GM12878 (cell line): ENCODE measurements around the gene MTIF3. TPM values are rescaled to one million over a fixed set of nuclear protein-coding genes. Genes with fewer than 3 reads are reported as not detected.

Experiments used
- ATAC-seq: fragments of 200-7000 bp; cut with Tn5 transposase; 3 replicates; pipeline ENCODE4 v1.9.1; 2020; ENCODE audit warnings: mild to moderate bottlenecking, moderate library complexity
- BruUV-seq: library from RNA; stranded (reverse); fragments of 400-500 nt; replicated peaks from 2 replicates; lab custom pipeline; 2021; lab: Mats Ljungman, UMichigan
- CTCF ChIA-PET: fragments of 300-600 bp; sonication (Branson Sonifier 250); formaldehyde crosslinking; extraction: SDS; loops from one replicate; lab custom pipeline; 2021; ENCODE audit warnings: inconsistent platforms; lab: Yijun Ruan, JAX
- POLR2A ChIA-PET: fragments of 350-600 bp; formaldehyde crosslinking; extraction: SDS; loops from one replicate; lab custom pipeline; 2021; ENCODE audit warnings: inconsistent platforms; lab: Charles Lee
- RAD21 ChIA-PET: fragments of 300-600 bp; sonication (Branson Sonifier 250); formaldehyde crosslinking; loops from one replicate; lab custom pipeline; 2023; ENCODE audit warnings: antibody characterized with exemption; ENCODE audit not compliant: unreplicated experiment; lab: Charles Lee
- SMC1A ChIA-PET: fragments of 300-600 bp; sonication (Branson Sonifier 250); formaldehyde crosslinking; loops from one replicate; lab custom pipeline; 2023; ENCODE audit not compliant: unreplicated experiment, uncharacterized antibody; lab: Charles Lee
- DNase-seq: peaks from one replicate; pipeline ENCODE4 v3.0.0-alpha.2; 2011; ENCODE audit warnings: low read depth, low spot score
- FAIRE-seq: peaks from 3 replicates; lab custom pipeline; 2011; peaks lifted over from hg19 to GRCh38; lab: Jason Lieb, UNC
- H2AFZ ChIP-seq: 2 replicates; pipeline ENCODE4 v1.6.0; 2011; ENCODE audit warnings: low read depth, low read length, control low read depth; ENCODE audit not compliant: control insufficient read depth
- H3K27ac ChIP-seq: 2 replicates; pipeline ENCODE4 v1.5.1; 2011; ENCODE audit warnings: control low read depth; ENCODE audit not compliant: control insufficient read depth, insufficient read depth
- H3K27me3 ChIP-seq, 2 experiments: replicated peaks in 1 of 2; 2 replicates each; pipeline versions ENCODE4 v1.6.0 to v1.6.1; 2011; ENCODE audit warnings: low read length in 1 of 2; ENCODE audit not compliant: control insufficient read depth in 2 of 2, insufficient read depth in 2 of 2
- H3K36me3 ChIP-seq, 2 experiments: 2 replicates each; pipeline ENCODE4 v1.5.1; 2011; ENCODE audit warnings: low read length in 1 of 2; ENCODE audit not compliant: control insufficient read depth in 2 of 2, insufficient read depth in 2 of 2
- H3K4me1 ChIP-seq: 2 replicates; pipeline ENCODE4 v1.6.1; 2011; ENCODE audit warnings: mild to moderate bottlenecking, low read length, moderate library complexity, mixed read lengths; ENCODE audit not compliant: control insufficient read depth, insufficient read depth
- H3K4me2 ChIP-seq: 2 replicates; pipeline ENCODE4 v1.6.0; 2011; ENCODE audit warnings: control low read depth; ENCODE audit not compliant: control insufficient read depth, insufficient read depth
- H3K4me3 ChIP-seq: fragments of 200-600 bp; sonication (generic); 2 replicates; pipeline ENCODE4 v1.5.1; 2016
- H3K79me2 ChIP-seq: 2 replicates; pipeline ENCODE4 v1.6.0; 2011; ENCODE audit warnings: low read length; ENCODE audit not compliant: control insufficient read depth, insufficient read depth
- H3K9ac ChIP-seq: 2 replicates; pipeline ENCODE4 v1.8.0; 2011; ENCODE audit warnings: low read length, control low read depth, mixed read lengths; ENCODE audit not compliant: control insufficient read depth, insufficient read depth
- H3K9me3 ChIP-seq: replicated peaks from 3 replicates; pipeline ENCODE4 v1.5.1; 2011; ENCODE audit warnings: mild to moderate bottlenecking, low read length; ENCODE audit not compliant: control insufficient read depth, insufficient read depth
- H4K20me1 ChIP-seq: 2 replicates; pipeline ENCODE4 v1.6.0; 2011; ENCODE audit not compliant: control insufficient read depth, insufficient read depth
- ATF2 ChIP-seq: IDR thresholded peaks from 2 replicates; pipeline ENCODE4 v1.6.1; 2012; ENCODE audit warnings: low read length, inconsistent platforms
- EED ChIP-seq: sonication (generic); IDR thresholded peaks from 2 replicates; pipeline ENCODE4 v1.6.1; 2016; ENCODE audit warnings: antibody characterized with exemption, low read depth
- EP300 ChIP-seq, 2 experiments: fragments of 150-350 bp in 1 of 2; IDR thresholded peaks; 2 replicates each; pipeline ENCODE4 v1.6.1; 2011 to 2012; ENCODE audit warnings: low read depth in 2 of 2, low read length in 2 of 2, borderline replicate concordance in 1 of 2, improper control_type of control experiment in 1 of 2, inconsistent platforms in 1 of 2; ENCODE audit not compliant: control insufficient read depth in 1 of 2
- ESRRA ChIP-seq: IDR thresholded peaks from 2 replicates; pipeline ENCODE4 v1.6.1; 2012; ENCODE audit warnings: mild to moderate bottlenecking, low read length, improper control_type of control experiment
- HDAC2 ChIP-seq: fragments of 200-600 bp; sonication (generic); IDR thresholded peaks from 2 replicates; pipeline ENCODE4 v1.6.1; 2017
- HDAC6 ChIP-seq: fragments of 200-600 bp; sonication (generic); IDR thresholded peaks from one replicate; pipeline ENCODE4 v1.8.0; 2017; ENCODE audit warnings: antibody characterized with exemption; ENCODE audit not compliant: unreplicated experiment
- NFXL1 ChIP-seq: fragments of 450-650 bp; IDR thresholded peaks from 2 replicates; pipeline ENCODE4 v1.6.1; 2017; ENCODE audit warnings: antibody characterized with exemption, mild to moderate bottlenecking, borderline replicate concordance
- NFYA ChIP-seq: IDR thresholded peaks from 2 replicates; pipeline ENCODE4 v1.6.1; 2011; ENCODE audit warnings: low read depth, mild to moderate bottlenecking, low read length, improper control_type of control experiment, borderline replicate concordance
- NR2C2 ChIP-seq: IDR thresholded peaks from 2 replicates; pipeline ENCODE4 v1.6.1; 2011; ENCODE audit warnings: borderline replicate concordance, low read depth; ENCODE audit not compliant: control insufficient read depth, insufficient read length
- NR2F1 ChIP-seq: fragments of 450-650 bp; conservative IDR thresholded peaks from 2 replicates; pipeline ENCODE4 v1.6.1; 2017; ENCODE audit warnings: mild to moderate bottlenecking
- PML ChIP-seq: IDR thresholded peaks from 2 replicates; pipeline ENCODE4 v1.6.1; 2012; ENCODE audit warnings: low read length, inconsistent platforms
- POU2F2 ChIP-seq: IDR thresholded peaks from 3 replicates; pipeline ENCODE4 v1.6.1; 2011; ENCODE audit warnings: low read depth, mild to moderate bottlenecking, low read length, borderline replicate concordance
- RBBP5 ChIP-seq: fragments of 200-600 bp; sonication (generic); conservative IDR thresholded peaks from 2 replicates; pipeline ENCODE4 v1.6.1; 2016
- SKIL ChIP-seq: fragments of 450-650 bp; IDR thresholded peaks from 2 replicates; pipeline ENCODE4 v1.6.1; 2017; ENCODE audit warnings: mild to moderate bottlenecking, low read depth, inconsistent platforms; ENCODE audit not compliant: poor library complexity, severe bottlenecking
- ZBTB11 ChIP-seq: fragments of 450-650 bp; formaldehyde crosslinking; IDR thresholded peaks from 2 replicates; pipeline ENCODE4 v1.5.0; 2022; ENCODE audit warnings: mild to moderate bottlenecking, missing genetic modification characterization
- WGBS: methylation state at CpG from one replicate; pipeline ENCODE4 v1.1.6; 2016; ENCODE audit warnings: low lambda C conversion rate; ENCODE audit not compliant: insufficient replicate concordance, insufficient coverage; ENCODE audit errors: missing lambda C conversion rate; 5-methylcytosine and 5-hydroxymethylcytosine counted together
- in situ Hi-C: fragments of 300-500 bp; cut with MboI; formaldehyde crosslinking; loops from 9 replicates; pipeline ENCODE4 v1.14.3; 2018; ENCODE audit warnings: mixed read lengths
- intact Hi-C: fragments of 100-400 bp; cut with micrococcal nuclease; formaldehyde crosslinking; loops from one replicate; pipeline ENCODE4 v1.14.2; 2022; ENCODE audit not compliant: unreplicated experiment
- polyA plus RNA-seq, 11 experiments: library from polyadenylated mRNA; depleted of rRNA in 4 of 11; unstranded in 6 of 11; stranded (reverse) in 5 of 11; fragments of >200 nt; fragmentation: Nextera tagmentation in 4 of 11; fragmentation: Illumina TruSeq in 1 of 11; extraction: Ambion mirVana in 4 of 11; extraction: Trizol in 1 of 11; gene quantifications; 1 replicate in 1 of 11; 2 replicates in 10 of 11; pipeline versions ENCODE4 v1.2.1 to v1.2.3, GENCODE V29; 2011 to 2016; ENCODE audit warnings: inconsistent platforms in 2 of 11, missing spikeins in 2 of 11, low read depth in 1 of 11
- total RNA-seq, 4 experiments: library from RNA; depleted of rRNA in 3 of 4; stranded (reverse); fragments of >200 nt in 3 of 4; fragmentation: Illumina TruSeq in 1 of 4; extraction: Trizol in 1 of 4; gene quantifications; 2 replicates each; pipeline versions ENCODE4 v1.2.1 to v1.2.3, GENCODE V29; 2013 to 2021

The MTIF3 gene
- total and polyA plus RNA-seq, 10 of the 15 experiments (the other 5 are each of a cell fraction or from before 2014, with no cell fraction given): 22.4 to 73.9 (median 49.7) TPM

GRCh38 chr13:27446986-27447583, 3.3 kb downstream of the MTIF3 start (continued):
- no peak for TF ChIP-seq NR2F1
- no peak for TF ChIP-seq ESRRA
- TF ChIP-seq POU2F2: no peak
- no peak for TF ChIP-seq NR2C2
- no peak for TF ChIP-seq EP300 (IDR thresholded peaks at IDR 0.05; ENCODE audit: borderline replicate concordance in 1 of 2, control insufficient read depth in 1 of 2, low read depth in 2 of 2, low read length in 2 of 2)

- Histone ChIP-seq H2AFZ (no peak overlapping the region), H4K20me1 (no peaks in the 10 kb centered on the region), H3K79me2 (peaks cover 8% of the 10 kb centered on the region), H3K4me2 (no peak overlapping the region), H3K27me3 (no peaks in the 10 kb centered on the region), H3K36me3 (peaks cover 0 to 5% of the 10 kb centered on the region in 2 experiments; a peak in 2 of 4 replicates), H3K4me3 (no peak overlapping the region), H3K9me3 (no peaks in the 10 kb centered on the region), H3K4me1 (peaks cover 8% of the 10 kb centered on the region), H3K9ac (no peak overlapping the region), H3K27ac (no peak overlapping the region)
- no peak for FAIRE-seq
- SMC1A ChIA-PET: interaction anchor here (1.3 kb wide), 1 partner anchor 15 kb away, joined by 4 read pairs; no protein-coding TSS in a partner anchor
- WGBS: 95% methylated on average over 7 of the region's 7 CpGs
- CTCF ChIA-PET: interaction anchor here (1.5 kb wide), 1 partner anchor 81 kb away, joined by 5 read pairs; no protein-coding TSS in a partner anchor
- DNase-seq: no peak
- RAD21 ChIA-PET: interaction anchor here (0.9 to 1.8 kb wide), 2 partner anchors 16 to 384 kb away, joined by 3 to 6 read pairs; no protein-coding TSS in a partner anchor
- POLR2A ChIA-PET: interaction anchor here (0.5 kb wide), 1 partner anchor 469 kb away, joined by 3 read pairs; no protein-coding TSS in a partner anchor
- in situ Hi-C loops (no loop called here), intact Hi-C loops (no loop called here)
- no peak for ATAC-seq
- no TSS peak for BruUV-seq
- TF ChIP-seq PML (no peak), ATF2 (no peak), NFYA (no peak), NFXL1 (no peak), ZBTB11 (CRISPR knock-in tag) (no peak), HDAC2 (no peak), EED (no peak), SKIL (no peak), RBBP5 (no peak), HDAC6 (no peak)
These were observed 7.6 kb downstream of the MTIF3 start for GRCh38 chr13:27442797-27443196.
